Liver (tissue), 9 donors: Measurements from ENCODE around the gene SSPN. TPM values are rescaled to one million over a fixed set of nuclear protein-coding genes. Genes with fewer than 3 reads are reported as not detected.
A peak's percentile ranks its signal among the peaks of the same experiment; 100 is the strongest.

ENCODE experiments used
- DNase-seq: peaks from one replicate; pipeline ENCODE4 v3.0.0-alpha.2; 2017; ENCODE audit warnings: low spot score
- H3K27ac ChIP-seq, 2 donors: one replicate each; pipeline ENCODE4 v1.7.0; 2013; ENCODE audit warnings: inconsistent platforms in 2 of 2, low read length in 2 of 2, control low read depth in 1 of 2, low read depth in 1 of 2, mild to moderate bottlenecking in 1 of 2
- H3K27me3 ChIP-seq, 4 donors: one replicate each; pipeline versions ENCODE4 v1.6.1 to v1.7.0; 2013; ENCODE audit warnings: low read length in 3 of 4, inconsistent platforms in 1 of 4, mild to moderate bottlenecking in 1 of 4, moderate library complexity in 1 of 4; ENCODE audit not compliant: control insufficient read depth in 4 of 4, insufficient read depth in 4 of 4
- H3K36me3 ChIP-seq, 4 donors: one replicate each; pipeline versions ENCODE4 v1.6.1 to v1.7.0; 2013; ENCODE audit warnings: low read length in 3 of 4, mild to moderate bottlenecking in 3 of 4, low read depth in 1 of 4, moderate library complexity in 1 of 4; ENCODE audit not compliant: control insufficient read depth in 4 of 4, insufficient read depth in 3 of 4
- H3K4me1 ChIP-seq, 4 donors: one replicate each; pipeline versions ENCODE4 v1.6.1 to v1.7.0; 2013; ENCODE audit warnings: low read length in 3 of 4, mild to moderate bottlenecking in 3 of 4, moderate library complexity in 1 of 4; ENCODE audit not compliant: control insufficient read depth in 4 of 4, insufficient read depth in 4 of 4
- H3K4me3 ChIP-seq, 3 donors: one replicate each; pipeline versions ENCODE4 v1.6.1 to v1.7.0; 2013; ENCODE audit warnings: low read length in 3 of 3, control low read depth in 1 of 3, low read depth in 1 of 3, mild to moderate bottlenecking in 1 of 3
- H3K9ac ChIP-seq, 2 donors: one replicate each; pipeline ENCODE4 v1.7.0; 2013; ENCODE audit warnings: low read length in 2 of 2, mild to moderate bottlenecking in 2 of 2, moderate library complexity in 2 of 2, control low read depth in 1 of 2, low read depth in 1 of 2
- H3K9me3 ChIP-seq, 4 donors: one replicate each; pipeline versions ENCODE4 v1.6.1 to v1.7.0; 2013; ENCODE audit warnings: low read length in 3 of 4; ENCODE audit not compliant: control insufficient read depth in 4 of 4
- CTCF ChIP-seq: fragments of 150-350 bp; IDR thresholded peaks from 2 replicates; pipeline ENCODE4 v1.5.1; 2017; ENCODE audit warnings: improper control_type of control experiment, low read depth, low read length; ENCODE audit not compliant: missing input control
- EGR1 ChIP-seq, 2 donors: IDR thresholded peaks; 2 replicates each; pipeline ENCODE4 v1.6.1; 2016 to 2018; ENCODE audit warnings: antibody characterized with exemption in 2 of 2, low read depth in 2 of 2
- FOXA1 ChIP-seq: IDR thresholded peaks from 2 replicates; pipeline ENCODE4 v1.6.1; 2016; ENCODE audit warnings: antibody characterized with exemption
- GABPA ChIP-seq, 2 donors: IDR thresholded peaks in 1 of 2; conservative IDR thresholded peaks in 1 of 2; 2 replicates each; pipeline ENCODE4 v1.6.1; 2016; ENCODE audit warnings: antibody characterized with exemption in 2 of 2, mild to moderate bottlenecking in 1 of 2, moderate library complexity in 1 of 2
- HNF4A ChIP-seq, 2 donors: conservative IDR thresholded peaks; 2 replicates each; pipeline ENCODE4 v1.6.1; 2016; ENCODE audit warnings: antibody characterized with exemption in 2 of 2, mild to moderate bottlenecking in 2 of 2
- HNF4G ChIP-seq: IDR thresholded peaks from 2 replicates; pipeline ENCODE4 v1.6.1; 2016; ENCODE audit warnings: antibody characterized with exemption
- JUND ChIP-seq, 2 donors: IDR thresholded peaks; 2 replicates each; pipeline ENCODE4 v1.6.1; 2016; ENCODE audit warnings: antibody characterized with exemption in 2 of 2
- MAX ChIP-seq: IDR thresholded peaks from 2 replicates; pipeline ENCODE4 v1.6.1; 2016; ENCODE audit warnings: antibody characterized with exemption
- NR2F2 ChIP-seq: IDR thresholded peaks from 2 replicates; pipeline ENCODE4 v1.6.1; 2016; ENCODE audit warnings: antibody characterized with exemption
- RAD21 ChIP-seq, 2 donors: IDR thresholded peaks; 2 replicates each; pipeline ENCODE4 v1.6.1; 2016; ENCODE audit warnings: antibody characterized with exemption in 2 of 2, mild to moderate bottlenecking in 2 of 2
- RXRA ChIP-seq, 2 donors: IDR thresholded peaks; 2 replicates each; pipeline ENCODE4 v1.6.1; 2017 to 2018; ENCODE audit warnings: antibody characterized with exemption in 2 of 2, mild to moderate bottlenecking in 1 of 2
- TAF1 ChIP-seq: conservative IDR thresholded peaks from 2 replicates; pipeline ENCODE4 v1.6.1; 2016; ENCODE audit warnings: antibody characterized with exemption, mild to moderate bottlenecking
- YY1 ChIP-seq: IDR thresholded peaks from 2 replicates; pipeline ENCODE4 v1.6.1; 2016; ENCODE audit warnings: antibody characterized with exemption, mild to moderate bottlenecking
- ZBTB33 ChIP-seq: IDR thresholded peaks from 2 replicates; pipeline ENCODE4 v1.6.1; 2016; ENCODE audit warnings: antibody characterized with exemption
- WGBS: extraction: QIAGEN DNeasy Blood & Tissue Kit; methylation state at CpG from one replicate; pipeline ENCODE4 v1.1.7; 2013; 5-methylcytosine and 5-hydroxymethylcytosine counted together
- polyA plus RNA-seq, 2 donors: library from polyadenylated mRNA; stranded (reverse) in 1 of 2; unstranded in 1 of 2; fragments of 200-250 nt in 1 of 2; fragments of >200 nt in 1 of 2; fragmentation: Nextera tagmentation in 1 of 2; extraction: Ambion mirVana in 1 of 2; gene quantifications; one replicate each; pipeline versions ENCODE4 v1.2.1 to v1.2.3, GENCODE V29; 2013 to 2015
- total RNA-seq, 2 donors: library from RNA; depleted of rRNA; stranded (reverse); fragments of >200 nt; gene quantifications; one replicate each; pipeline ENCODE4 v1.2.3, GENCODE V29; 2014
- TF ChIP-seq, protein P1 (sequence below): IDR thresholded peaks from 2 replicates; pipeline ENCODE4 v1.6.1; 2016; ENCODE audit warnings: antibody characterized with exemption, mild to moderate bottlenecking
- TF ChIP-seq, protein P2 (sequence below): IDR thresholded peaks from 2 replicates; pipeline ENCODE4 v1.6.1; 2016; ENCODE audit warnings: antibody characterized with exemption
- donor health status: healthy.
- donor health status: healthy.
- donor health status: healthy.
- donor health status: healthy.
- donor health status: healthy.

The SSPN gene
- total and polyA plus RNA-seq, 4 donors, result 0.33 to 0.67 (median 0.46) TPM

GRCh38 chr12:26295001-26295400 lies 99.6 kb downstream of the SSPN start:
- 88% methylated on average over 4 of the region's 4 CpGs for WGBS
- no peak for DNase-seq
- H3K27me3 ChIP-seq, result no peaks in the 10 kb centered on the region
- no peak overlapping the region for H3K9ac ChIP-seq
- no peak overlapping the region for H3K4me3 ChIP-seq
- H3K36me3 ChIP-seq, result no peaks in the 10 kb centered on the region
- peaks cover 0 to 3% (median 0%) of the 10 kb centered on the region in 4 donors for H3K4me1 ChIP-seq
- no peak overlapping the region for H3K27ac ChIP-seq
- TF ChIP-seq FOXA1, result no peak
- TF ChIP-seq RXRA (IDR thresholded peaks at IDR 0.05), result no peak
- no peak for TF ChIP-seq TAF1
- TF ChIP-seq ZBTB33, result no peak
- no peak for TF ChIP-seq HNF4A (conservative IDR thresholded peaks at IDR 0.05)
- TF ChIP-seq EGR1 (IDR thresholded peaks at IDR 0.05; ENCODE audit: low read depth in 2 of 2), result no peak
- no peak for TF ChIP-seq RAD21 (IDR thresholded peaks at IDR 0.05)
- TF ChIP-seq MAX, result no peak
- TF ChIP-seq, protein P1, sequence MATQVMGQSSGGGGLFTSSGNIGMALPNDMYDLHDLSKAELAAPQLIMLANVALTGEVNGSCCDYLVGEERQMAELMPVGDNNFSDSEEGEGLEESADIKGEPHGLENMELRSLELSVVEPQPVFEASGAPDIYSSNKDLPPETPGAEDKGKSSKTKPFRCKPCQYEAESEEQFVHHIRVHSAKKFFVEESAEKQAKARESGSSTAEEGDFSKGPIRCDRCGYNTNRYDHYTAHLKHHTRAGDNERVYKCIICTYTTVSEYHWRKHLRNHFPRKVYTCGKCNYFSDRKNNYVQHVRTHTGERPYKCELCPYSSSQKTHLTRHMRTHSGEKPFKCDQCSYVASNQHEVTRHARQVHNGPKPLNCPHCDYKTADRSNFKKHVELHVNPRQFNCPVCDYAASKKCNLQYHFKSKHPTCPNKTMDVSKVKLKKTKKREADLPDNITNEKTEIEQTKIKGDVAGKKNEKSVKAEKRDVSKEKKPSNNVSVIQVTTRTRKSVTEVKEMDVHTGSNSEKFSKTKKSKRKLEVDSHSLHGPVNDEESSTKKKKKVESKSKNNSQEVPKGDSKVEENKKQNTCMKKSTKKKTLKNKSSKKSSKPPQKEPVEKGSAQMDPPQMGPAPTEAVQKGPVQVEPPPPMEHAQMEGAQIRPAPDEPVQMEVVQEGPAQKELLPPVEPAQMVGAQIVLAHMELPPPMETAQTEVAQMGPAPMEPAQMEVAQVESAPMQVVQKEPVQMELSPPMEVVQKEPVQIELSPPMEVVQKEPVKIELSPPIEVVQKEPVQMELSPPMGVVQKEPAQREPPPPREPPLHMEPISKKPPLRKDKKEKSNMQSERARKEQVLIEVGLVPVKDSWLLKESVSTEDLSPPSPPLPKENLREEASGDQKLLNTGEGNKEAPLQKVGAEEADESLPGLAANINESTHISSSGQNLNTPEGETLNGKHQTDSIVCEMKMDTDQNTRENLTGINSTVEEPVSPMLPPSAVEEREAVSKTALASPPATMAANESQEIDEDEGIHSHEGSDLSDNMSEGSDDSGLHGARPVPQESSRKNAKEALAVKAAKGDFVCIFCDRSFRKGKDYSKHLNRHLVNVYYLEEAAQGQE, result no peak
- no peaks in the 10 kb centered on the region for H3K9me3 ChIP-seq

DNA sequence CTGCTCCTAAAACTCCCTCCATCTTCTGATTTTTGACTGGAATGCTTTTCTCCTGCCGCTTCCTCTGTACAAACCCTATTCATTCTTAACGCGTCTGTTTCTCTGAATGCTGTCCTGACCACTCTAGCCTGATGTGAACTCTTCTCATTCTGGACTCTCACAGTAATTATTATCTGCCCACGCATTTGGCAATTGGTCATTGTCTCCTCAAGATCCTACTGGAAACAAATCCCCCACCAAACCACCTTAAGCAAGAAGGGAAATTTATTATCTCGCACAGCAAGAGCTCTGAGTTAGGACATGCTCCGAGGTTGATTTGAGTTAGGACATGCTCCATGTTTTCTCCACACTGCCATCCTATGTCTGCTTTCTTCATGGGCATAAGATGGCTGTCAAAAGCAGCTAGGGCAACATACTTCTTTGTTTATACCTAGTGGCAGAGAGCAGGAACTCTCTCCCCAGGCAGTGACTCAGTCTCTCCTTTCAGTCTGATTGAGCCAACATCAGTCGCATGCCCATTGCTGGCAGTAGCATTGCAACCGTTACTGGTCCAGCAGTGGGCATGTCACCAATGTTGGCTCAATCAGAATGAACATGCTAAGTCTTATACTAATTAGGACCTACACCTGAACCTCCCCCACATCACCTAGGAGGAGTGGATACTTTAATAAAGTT lies 102.2 kb downstream of the SSPN start:
- no peaks in the 10 kb centered on the region for H3K4me1 ChIP-seq
- H3K9ac ChIP-seq, result no peak overlapping the region
- no peaks in the 10 kb centered on the region for H3K27me3 ChIP-seq
- 90% methylated on average over 8 of the region's 8 CpGs for WGBS
- H3K36me3 ChIP-seq, result no peaks in the 10 kb centered on the region
- no peak for TF ChIP-seq HNF4G
- no peaks in the 10 kb centered on the region for H3K9me3 ChIP-seq
- H3K4me3 ChIP-seq, result no peak overlapping the region
- H3K27ac ChIP-seq, result no peak overlapping the region
- DNase-seq, result no peak

GRCh38 chr12:26298785-26299621 lies 103.6 kb downstream of the SSPN start:
- Histone ChIP-seq H3K9ac (peak overlapping the region in 1 of 2 donors; percentile 18), H3K36me3 (no peaks in the 10 kb centered on the region), H3K9me3 (no peaks in the 10 kb centered on the region), H3K4me1 (no peaks in the 10 kb centered on the region), H3K27ac (no peak overlapping the region), H3K4me3 (no peak overlapping the region), H3K27me3 (no peaks in the 10 kb centered on the region)
- 67% methylated on average over 6 of the region's 6 CpGs for WGBS
- DNase-seq, result no peak
- TF ChIP-seq GABPA (IDR thresholded peaks at IDR 0.05 in 1 of 2, conservative IDR thresholded peaks at IDR 0.05 in 1 of 2) (no peak), CTCF (no peak), NR2F2 (no peak), MAX (no peak), TAF1 (no peak), HNF4G (no peak), YY1 (no peak), JUND (IDR thresholded peaks at IDR 0.05) (no peak)
- TF ChIP-seq, protein P2, sequence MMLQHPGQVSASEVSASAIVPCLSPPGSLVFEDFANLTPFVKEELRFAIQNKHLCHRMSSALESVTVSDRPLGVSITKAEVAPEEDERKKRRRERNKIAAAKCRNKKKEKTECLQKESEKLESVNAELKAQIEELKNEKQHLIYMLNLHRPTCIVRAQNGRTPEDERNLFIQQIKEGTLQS, result no peak
